Measurements from ENCODE around the gene ZNF581. TPM values are rescaled to one million over a fixed set of nuclear protein-coding genes. Genes with fewer than 3 reads are reported as not detected.

ZNF581 gene
- total and polyA plus RNA-seq, 4 donors, result 2.1 to 7.3 (median 5.2) TPM

DNA sequence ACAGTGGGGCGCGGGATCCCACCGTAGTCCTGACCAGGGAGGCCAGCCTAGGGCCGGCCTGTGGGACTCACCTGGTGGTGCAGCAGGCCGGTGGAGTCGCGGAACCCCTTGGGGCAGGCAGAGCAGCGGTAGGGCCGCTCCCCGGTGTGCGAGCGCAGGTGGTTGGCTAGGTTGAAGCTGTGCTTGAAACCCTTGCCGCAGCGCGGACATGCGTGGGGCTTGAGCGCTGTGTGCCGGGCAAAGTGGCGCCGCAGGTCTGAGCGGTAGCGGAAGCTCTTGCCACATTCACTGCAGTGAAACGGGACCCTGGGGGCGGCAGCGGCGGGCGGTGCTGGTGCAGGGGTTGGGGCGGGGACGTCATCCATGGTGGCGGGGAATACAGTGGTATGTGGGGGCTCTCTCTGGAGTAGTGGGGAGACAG is 45.9 kb upstream of the ZNF581 start:
- TF ChIP-seq HNF4G (IDR thresholded peaks at IDR 0.05) (no peak), GABPA (IDR thresholded peaks at IDR 0.05 in 1 of 2, conservative IDR thresholded peaks at IDR 0.05 in 1 of 2) (no peak), EGR1 (IDR thresholded peaks at IDR 0.05; ENCODE audit: low read depth in 2 of 2) (no peak), RXRA (IDR thresholded peaks at IDR 0.05) (no peak), FOXA2 (IDR thresholded peaks at IDR 0.05) (no peak), YY1 (IDR thresholded peaks at IDR 0.05) (no peak), HNF4A (conservative IDR thresholded peaks at IDR 0.05) (no peak), JUND (IDR thresholded peaks at IDR 0.05) (no peak), RAD21 (IDR thresholded peaks at IDR 0.05) (no peak)
- TF ChIP-seq, protein P1, sequence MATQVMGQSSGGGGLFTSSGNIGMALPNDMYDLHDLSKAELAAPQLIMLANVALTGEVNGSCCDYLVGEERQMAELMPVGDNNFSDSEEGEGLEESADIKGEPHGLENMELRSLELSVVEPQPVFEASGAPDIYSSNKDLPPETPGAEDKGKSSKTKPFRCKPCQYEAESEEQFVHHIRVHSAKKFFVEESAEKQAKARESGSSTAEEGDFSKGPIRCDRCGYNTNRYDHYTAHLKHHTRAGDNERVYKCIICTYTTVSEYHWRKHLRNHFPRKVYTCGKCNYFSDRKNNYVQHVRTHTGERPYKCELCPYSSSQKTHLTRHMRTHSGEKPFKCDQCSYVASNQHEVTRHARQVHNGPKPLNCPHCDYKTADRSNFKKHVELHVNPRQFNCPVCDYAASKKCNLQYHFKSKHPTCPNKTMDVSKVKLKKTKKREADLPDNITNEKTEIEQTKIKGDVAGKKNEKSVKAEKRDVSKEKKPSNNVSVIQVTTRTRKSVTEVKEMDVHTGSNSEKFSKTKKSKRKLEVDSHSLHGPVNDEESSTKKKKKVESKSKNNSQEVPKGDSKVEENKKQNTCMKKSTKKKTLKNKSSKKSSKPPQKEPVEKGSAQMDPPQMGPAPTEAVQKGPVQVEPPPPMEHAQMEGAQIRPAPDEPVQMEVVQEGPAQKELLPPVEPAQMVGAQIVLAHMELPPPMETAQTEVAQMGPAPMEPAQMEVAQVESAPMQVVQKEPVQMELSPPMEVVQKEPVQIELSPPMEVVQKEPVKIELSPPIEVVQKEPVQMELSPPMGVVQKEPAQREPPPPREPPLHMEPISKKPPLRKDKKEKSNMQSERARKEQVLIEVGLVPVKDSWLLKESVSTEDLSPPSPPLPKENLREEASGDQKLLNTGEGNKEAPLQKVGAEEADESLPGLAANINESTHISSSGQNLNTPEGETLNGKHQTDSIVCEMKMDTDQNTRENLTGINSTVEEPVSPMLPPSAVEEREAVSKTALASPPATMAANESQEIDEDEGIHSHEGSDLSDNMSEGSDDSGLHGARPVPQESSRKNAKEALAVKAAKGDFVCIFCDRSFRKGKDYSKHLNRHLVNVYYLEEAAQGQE (IDR thresholded peaks at IDR 0.05), result no peak
- TF ChIP-seq, protein P2, sequence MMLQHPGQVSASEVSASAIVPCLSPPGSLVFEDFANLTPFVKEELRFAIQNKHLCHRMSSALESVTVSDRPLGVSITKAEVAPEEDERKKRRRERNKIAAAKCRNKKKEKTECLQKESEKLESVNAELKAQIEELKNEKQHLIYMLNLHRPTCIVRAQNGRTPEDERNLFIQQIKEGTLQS (IDR thresholded peaks at IDR 0.05), result no peak
- no peaks in the 10 kb centered on the region for H3K9me3 ChIP-seq (ENCODE audit: control insufficient read depth in 4 of 4, low read length in 3 of 4)
- H3K27ac ChIP-seq (ENCODE audit: low read depth in 1 of 2, low read length in 2 of 2), result no peak overlapping the region
- peaks cover 1 to 12% (median 11%) of the 10 kb centered on the region in 4 donors for H3K4me1 ChIP-seq (ENCODE audit: control insufficient read depth in 4 of 4, insufficient read depth in 4 of 4, low read length in 3 of 4)
- WGBS, result 98% methylated on average over 30 of the region's 30 CpGs
- H3K9ac ChIP-seq (ENCODE audit: low read depth in 1 of 2, low read length in 2 of 2), result no peak overlapping the region
- peaks cover 3 to 24% (median 12%) of the 10 kb centered on the region in 4 donors for H3K36me3 ChIP-seq (ENCODE audit: control insufficient read depth in 4 of 4, insufficient read depth in 3 of 4, low read depth in 1 of 4, low read length in 3 of 4)
- DNase-seq (ENCODE audit: low spot score), result no peak
- H3K27me3 ChIP-seq (ENCODE audit: control insufficient read depth in 4 of 4, insufficient read depth in 4 of 4, low read length in 3 of 4), result no peaks in the 10 kb centered on the region
- H3K4me3 ChIP-seq (ENCODE audit: low read depth in 1 of 3, low read length in 3 of 3), result no peak overlapping the region

DNA sequence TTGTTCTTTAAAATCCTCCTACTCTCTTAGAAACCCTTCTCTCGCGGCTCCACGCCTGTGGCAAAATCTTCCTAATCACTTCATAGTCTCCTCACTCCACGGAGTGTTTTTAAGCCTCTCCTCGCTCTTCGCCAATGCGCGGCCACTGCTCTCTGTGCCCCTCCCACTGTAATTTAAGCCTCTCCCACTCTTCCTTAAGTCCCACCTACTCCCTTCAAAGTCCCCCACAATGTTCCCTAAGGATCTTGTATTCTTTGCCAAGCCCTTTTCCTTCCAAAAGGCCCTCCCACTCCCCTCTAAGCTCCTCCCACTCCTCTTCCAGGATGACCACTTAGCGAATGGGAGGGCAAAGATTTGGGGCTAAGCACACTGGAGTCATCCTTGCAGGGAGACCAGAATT is 45.4 kb upstream of the ZNF581 start:
- no peak for DNase-seq (ENCODE audit: low spot score)
- no peak overlapping the region for H3K27ac ChIP-seq (ENCODE audit: low read depth in 1 of 2, low read length in 2 of 2)
- H3K27me3 ChIP-seq (ENCODE audit: control insufficient read depth in 4 of 4, insufficient read depth in 4 of 4, low read length in 3 of 4), result no peaks in the 10 kb centered on the region
- 95% methylated on average over 9 of the region's 9 CpGs for WGBS
- H3K9me3 ChIP-seq (ENCODE audit: control insufficient read depth in 4 of 4, low read length in 3 of 4), result no peaks in the 10 kb centered on the region
- H3K4me1 ChIP-seq (ENCODE audit: control insufficient read depth in 4 of 4, insufficient read depth in 4 of 4, low read length in 3 of 4), result peaks cover 1 to 12% (median 11%) of the 10 kb centered on the region in 4 donors
- H3K4me3 ChIP-seq (ENCODE audit: low read depth in 1 of 3, low read length in 3 of 3), result no peak overlapping the region
- H3K9ac ChIP-seq (ENCODE audit: low read depth in 1 of 2, low read length in 2 of 2), result no peak overlapping the region
- TF ChIP-seq, protein P3, sequence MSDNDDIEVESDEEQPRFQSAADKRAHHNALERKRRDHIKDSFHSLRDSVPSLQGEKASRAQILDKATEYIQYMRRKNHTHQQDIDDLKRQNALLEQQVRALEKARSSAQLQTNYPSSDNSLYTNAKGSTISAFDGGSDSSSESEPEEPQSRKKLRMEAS (IDR thresholded peaks at IDR 0.05), result no peak
- no peak for TF ChIP-seq GABPA (IDR thresholded peaks at IDR 0.05 in 1 of 2, conservative IDR thresholded peaks at IDR 0.05 in 1 of 2)
- TF ChIP-seq, protein P4, sequence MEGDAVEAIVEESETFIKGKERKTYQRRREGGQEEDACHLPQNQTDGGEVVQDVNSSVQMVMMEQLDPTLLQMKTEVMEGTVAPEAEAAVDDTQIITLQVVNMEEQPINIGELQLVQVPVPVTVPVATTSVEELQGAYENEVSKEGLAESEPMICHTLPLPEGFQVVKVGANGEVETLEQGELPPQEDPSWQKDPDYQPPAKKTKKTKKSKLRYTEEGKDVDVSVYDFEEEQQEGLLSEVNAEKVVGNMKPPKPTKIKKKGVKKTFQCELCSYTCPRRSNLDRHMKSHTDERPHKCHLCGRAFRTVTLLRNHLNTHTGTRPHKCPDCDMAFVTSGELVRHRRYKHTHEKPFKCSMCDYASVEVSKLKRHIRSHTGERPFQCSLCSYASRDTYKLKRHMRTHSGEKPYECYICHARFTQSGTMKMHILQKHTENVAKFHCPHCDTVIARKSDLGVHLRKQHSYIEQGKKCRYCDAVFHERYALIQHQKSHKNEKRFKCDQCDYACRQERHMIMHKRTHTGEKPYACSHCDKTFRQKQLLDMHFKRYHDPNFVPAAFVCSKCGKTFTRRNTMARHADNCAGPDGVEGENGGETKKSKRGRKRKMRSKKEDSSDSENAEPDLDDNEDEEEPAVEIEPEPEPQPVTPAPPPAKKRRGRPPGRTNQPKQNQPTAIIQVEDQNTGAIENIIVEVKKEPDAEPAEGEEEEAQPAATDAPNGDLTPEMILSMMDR (IDR thresholded peaks at IDR 0.05; ENCODE audit: low read depth, low read length, missing input control), result no peak
- no peak for TF ChIP-seq SP1 (IDR thresholded peaks at IDR 0.05)
- TF ChIP-seq FOXA2 (IDR thresholded peaks at IDR 0.05), result no peak
- TF ChIP-seq HNF4G (IDR thresholded peaks at IDR 0.05), result no peak
- TF ChIP-seq NR2F2 (IDR thresholded peaks at IDR 0.05), result no peak
- no peak for TF ChIP-seq EGR1 (IDR thresholded peaks at IDR 0.05; ENCODE audit: low read depth in 2 of 2)
- TF ChIP-seq YY1 (IDR thresholded peaks at IDR 0.05), result no peak
- no peak for TF ChIP-seq RAD21 (IDR thresholded peaks at IDR 0.05)
- TF ChIP-seq, protein P1 (IDR thresholded peaks at IDR 0.05), result no peak
- TF ChIP-seq HNF4A (conservative IDR thresholded peaks at IDR 0.05), result no peak
- TF ChIP-seq FOXA1 (IDR thresholded peaks at IDR 0.05), result no peak
- peaks cover 3 to 23% (median 10%) of the 10 kb centered on the region in 4 donors for H3K36me3 ChIP-seq (ENCODE audit: control insufficient read depth in 4 of 4, insufficient read depth in 3 of 4, low read depth in 1 of 4, low read length in 3 of 4)

All from liver (tissue), 9 donors.